ENCODE results near the gene SULT4A1. TPM values are rescaled to one million over a fixed set of nuclear protein-coding genes. Genes with fewer than 3 reads are reported as not detected.

Gene SULT4A1
- total and polyA plus RNA-seq, 2 of the 8 experiments (the other 6 are each of a cell fraction or from before 2014, with no cell fraction given), result 9.1 to 11.8 TPM

- POLR2A ChIA-PET (ENCODE audit: partially characterized antibody), result no interaction called here
- WGBS, 2 experiments (ENCODE audit: extremely low coverage in 1 of 2, insufficient coverage in 1 of 2, insufficient read length in 1 of 2, insufficient replicate concordance in 2 of 2, low coverage in 1 of 2, low lambda C conversion rate in 2 of 2, missing lambda C conversion rate in 1 of 2), result 96% methylated on average over 11 of the region's 11 CpGs; no CpG with 5 or more reads in 1 of the 2 experiments
Observed at GRCh38 chr22:43825651-43826050, 36.7 kb downstream of the SULT4A1 start.

More at GRCh38 chr22:43825651-43826050, 36.7 kb downstream of the SULT4A1 start:
- Histone ChIP-seq H3K79me2 (ENCODE audit: control insufficient read depth in 1 of 2, insufficient read depth in 2 of 2, low read length in 2 of 2) (no peaks in the 10 kb centered on the region), H3K27me3 (replicated peaks in 1 of 4; ENCODE audit: control insufficient read depth in 3 of 4, extremely low read depth in 1 of 4, insufficient read depth in 3 of 4, low read length in 3 of 4) (no peaks in the 10 kb centered on the region), H3K56ac (replicated peaks; ENCODE audit: insufficient read length, low read depth, low read length) (no peak overlapping the region), H3K4me1 (replicated peaks in 1 of 4; ENCODE audit: control insufficient read depth in 3 of 4, insufficient read depth in 4 of 4, low read length in 3 of 4) (peaks cover 2 to 26% (median 15%) of the 10 kb centered on the region in 4 experiments), H3K23me2 (ENCODE audit: low read depth, low read length) (no peaks in the 10 kb centered on the region; the same call in 1 of the 2 replicates), H3K79me1 (ENCODE audit: low read depth, low read length) (no peaks in the 10 kb centered on the region), H2BK12ac (ENCODE audit: low read depth, low read length) (no peak overlapping the region), H3K14ac (ENCODE audit: insufficient read length) (no peak overlapping the region), H3K4me2 (ENCODE audit: insufficient read depth in 1 of 2, low read depth in 2 of 2, low read length in 2 of 2) (no peak overlapping the region), H4K20me1 (replicated peaks in 1 of 2; ENCODE audit: control insufficient read depth in 1 of 2, insufficient read depth in 2 of 2, low read length in 2 of 2) (peaks cover 4 to 15% of the 10 kb centered on the region in 2 experiments), H2BK5ac (ENCODE audit: low read depth, low read length) (no peak overlapping the region), H3K23ac (ENCODE audit: insufficient read length) (no peak overlapping the region), H4K8ac (ENCODE audit: extremely low read depth, insufficient read depth, low read length) (no peak overlapping the region), H4K91ac (replicated peaks; ENCODE audit: insufficient read length, low read length) (no peak overlapping the region), H2BK15ac (ENCODE audit: low read length) (no peak overlapping the region), H3K18ac (ENCODE audit: extremely low read depth, low read length) (no peak overlapping the region), H3K9me3 (ENCODE audit: insufficient read depth in 2 of 2, low read depth in 1 of 2, low read length in 1 of 2) (no peaks in the 10 kb centered on the region), H4K5ac (ENCODE audit: insufficient read length, low read depth, low read length) (no peak overlapping the region), H3K9ac (replicated peaks in 1 of 4; ENCODE audit: extremely low read depth in 1 of 4, low read depth in 3 of 4, low read length in 3 of 4) (no peak overlapping the region), H2BK120ac (replicated peaks; ENCODE audit: low read depth, low read length) (no peak overlapping the region), H2BK20ac (ENCODE audit: low read length) (no peak overlapping the region), H3K4me3 (ENCODE audit: extremely low read depth in 1 of 4, insufficient read depth in 2 of 4, low read depth in 3 of 4, low read length in 4 of 4) (no peak overlapping the region), H3K36me3 (ENCODE audit: control insufficient read depth in 2 of 4, insufficient read depth in 4 of 4, low read length in 3 of 4) (peaks cover 0 to 7% (median 3%) of the 10 kb centered on the region in 4 experiments; a peak in 3 of 8 replicates), H2AK5ac (ENCODE audit: low read depth, low read length) (no peak overlapping the region), H3K27ac (ENCODE audit: low read depth, low read length) (no peak overlapping the region), H3K4ac (replicated peaks; ENCODE audit: insufficient read length, low read depth, low read length) (no peak overlapping the region), H2AFZ (ENCODE audit: low read length) (no peak overlapping the region)
- no peak for TF ChIP-seq PHF8 (conservative IDR thresholded peaks at IDR 0.05; ENCODE audit: low read depth, low read length)
- TF ChIP-seq EGR1 (IDR thresholded peaks at IDR 0.05; ENCODE audit: borderline replicate concordance, low read depth, low read length), result no peak
- no peak for TF ChIP-seq NANOG (IDR thresholded peaks at IDR 0.05; ENCODE audit: insufficient read depth, low read depth, low read length, poor library complexity, severe bottlenecking)
- TF ChIP-seq ATF2 (IDR thresholded peaks at IDR 0.05; ENCODE audit: low read length), result no peak
- no peak for TF ChIP-seq CREB1 (IDR thresholded peaks at IDR 0.05)
- no peak for TF ChIP-seq POLR2A (IDR thresholded peaks at IDR 0.05; ENCODE audit: control extremely low read depth in 1 of 2, low read depth in 2 of 2, low read length in 2 of 2)
- no peak for TF ChIP-seq SP4 (IDR thresholded peaks at IDR 0.05; ENCODE audit: low read length)
- no peak for TF ChIP-seq NRF1 (IDR thresholded peaks at IDR 0.05; ENCODE audit: low read depth, low read length)
- no peak for TF ChIP-seq GTF2F1 (IDR thresholded peaks at IDR 0.05; ENCODE audit: borderline replicate concordance, low read depth, low read length)
- no peak for DNase-seq (ENCODE audit: low read depth in 1 of 2, low spot score in 2 of 2)
- CTCF ChIA-PET (ENCODE audit: partially characterized antibody), result interaction anchor here (1.4 kb wide), 1 partner anchor 9 kb away, joined by 5 read pairs; no protein-coding TSS in a partner anchor
- FAIRE-seq, result no peak
